ENCODE results near the gene MAP4K5. TPM values are rescaled to one million over a fixed set of nuclear protein-coding genes. Genes with fewer than 3 reads are reported as not detected.
"Not testable (repeated sequence)": the region's sequence is repeated elsewhere in the genome, so short reads cannot be mapped to it uniquely, and the experiment has no call there.

MAP4K5 gene
- polyA plus RNA-seq, 1 experiment = 8.8 TPM

GRCh38 chr14:50541159-50541567 is 8.8 kb upstream of the MAP4K5 start:
- Histone ChIP-seq H3K36me3 (ENCODE audit: control insufficient read depth, insufficient read depth, low read length) (no peaks in the 10 kb centered on the region), H3K4me3 (ENCODE audit: low read depth, low read length) (no peak overlapping the region), H3K27me3 (ENCODE audit: control insufficient read depth, insufficient read depth, low read length) (peaks cover 2% of the 10 kb centered on the region)
- ChIA-PET CTCF (interaction anchor here (0.7 to 8.9 kb wide), 4 partner anchors 9 to 234 kb away, joined by 3 to 117 read pairs (median 4); partner anchors contain the start of gene MAP4K5), POLR2A (no interaction called here)
- DNase-seq (ENCODE audit: low read depth) = no peak
- TF ChIP-seq CTCF (IDR thresholded peaks at IDR 0.05; ENCODE audit: insufficient read depth, low read depth, low read length) = no peak

- POLR2A ChIA-PET = no interaction called here
Observed at GRCh38 chr14:50539051-50539450, 6.7 kb upstream of the MAP4K5 start.

GRCh38 chr14:50538034-50538433 is 5.7 kb upstream of the MAP4K5 start:
- DNase-seq (ENCODE audit: low read depth); POLR2A ChIA-PET; H3K4me3 ChIP-seq (ENCODE audit: low read depth, low read length); H3K36me3 ChIP-seq (ENCODE audit: control insufficient read depth, insufficient read depth, low read length); H3K27me3 ChIP-seq (ENCODE audit: control insufficient read depth, insufficient read depth, low read length): not testable (repeated sequence)
- CTCF ChIA-PET = interaction anchor here (1.3 to 8.9 kb wide), 4 partner anchors 12 to 277 kb away, joined by 3 to 117 read pairs (median 9); no protein-coding TSS in a partner anchor

More at GRCh38 chr14:50539051-50539450, 6.7 kb upstream of the MAP4K5 start:
- CTCF ChIA-PET = interaction anchor here (0.6 to 8.9 kb wide), 4 partner anchors 219 to 284 kb away, joined by 3 to 117 read pairs (median 9); no protein-coding TSS in a partner anchor
- Histone ChIP-seq H3K27me3 (ENCODE audit: control insufficient read depth, insufficient read depth, low read length) (peaks cover 1% of the 10 kb centered on the region), H3K36me3 (ENCODE audit: control insufficient read depth, insufficient read depth, low read length) (no peaks in the 10 kb centered on the region), H3K4me3 (ENCODE audit: low read depth, low read length) (no peak overlapping the region)
- no peak for DNase-seq (ENCODE audit: low read depth)
- no peak for TF ChIP-seq CTCF (IDR thresholded peaks at IDR 0.05; ENCODE audit: insufficient read depth, low read depth, low read length)

GRCh38 chr14:50534997-50535396 is 2.6 kb upstream of the MAP4K5 start:
- CTCF ChIA-PET = interaction anchor here (0.8 kb wide), 1 partner anchor 242 kb away, joined by 3 read pairs; no protein-coding TSS in a partner anchor
- Histone ChIP-seq H3K4me3 (ENCODE audit: low read depth, low read length) (no peak overlapping the region), H3K36me3 (ENCODE audit: control insufficient read depth, insufficient read depth, low read length) (no peaks in the 10 kb centered on the region), H3K27me3 (ENCODE audit: control insufficient read depth, insufficient read depth, low read length) (no peaks in the 10 kb centered on the region)
- TF ChIP-seq CTCF (IDR thresholded peaks at IDR 0.05; ENCODE audit: insufficient read depth, low read depth, low read length) = no peak
- DNase-seq (ENCODE audit: low read depth) = no peak
- POLR2A ChIA-PET = no interaction called here

- no peak for DNase-seq (ENCODE audit: low read depth)
- Histone ChIP-seq H3K4me3 (ENCODE audit: low read depth, low read length) (no peak overlapping the region), H3K36me3 (ENCODE audit: control insufficient read depth, insufficient read depth, low read length) (no peaks in the 10 kb centered on the region), H3K27me3 (ENCODE audit: control insufficient read depth, insufficient read depth, low read length) (no peaks in the 10 kb centered on the region)
- ChIA-PET CTCF (interaction anchor here (0.8 kb wide), 1 partner anchor 243 kb away, joined by 3 read pairs; no protein-coding TSS in a partner anchor), POLR2A (no interaction called here)
- no peak for TF ChIP-seq CTCF (IDR thresholded peaks at IDR 0.05; ENCODE audit: insufficient read depth, low read depth, low read length)
Observed at GRCh38 chr14:50534416-50534815, 2.0 kb upstream of the MAP4K5 start.

- POLR2A ChIA-PET = no interaction called here
- H3K4me3 ChIP-seq (ENCODE audit: low read depth, low read length) = no peak overlapping the region
- no peak for DNase-seq (ENCODE audit: low read depth)
- TF ChIP-seq CTCF (IDR thresholded peaks at IDR 0.05; ENCODE audit: insufficient read depth, low read depth, low read length) = no peak
- H3K36me3 ChIP-seq (ENCODE audit: control insufficient read depth, insufficient read depth, low read length) = no peaks in the 10 kb centered on the region
- CTCF ChIA-PET = interaction anchor here (0.8 to 2.3 kb wide), 2 partner anchors 212 to 216 kb away, joined by 5 to 10 read pairs; no protein-coding TSS in a partner anchor
- no peaks in the 10 kb centered on the region for H3K27me3 ChIP-seq (ENCODE audit: control insufficient read depth, insufficient read depth, low read length)
Observed at GRCh38 chr14:50533806-50534205, 1.4 kb upstream of the MAP4K5 start.

Data from BJ (cell line).